IMR-90 (cell line): ENCODE results near the gene TRIM32. TPM values are rescaled to one million over a fixed set of nuclear protein-coding genes. Genes with fewer than 3 reads are reported as not detected.

ENCODE experiments used
- ATAC-seq: fragments of 200-7000 bp; cut with Tn5 transposase; 2 replicates; pipeline ENCODE4 v1.9.1; 2020; ENCODE audit warnings: low read depth, mild to moderate bottlenecking, moderate library complexity
- BruUV-seq: library from RNA; stranded (reverse); fragments of 400-500 nt; replicated peaks from 2 replicates; lab custom pipeline; 2021; lab: Mats Ljungman, UMichigan
- CTCF ChIA-PET: fragments of 300-600 bp; formaldehyde crosslinking; extraction: SDS; loops from one replicate; lab custom pipeline; 2021; ENCODE audit warnings: antibody characterized with exemption; lab: Yijun Ruan, JAX
- POLR2A ChIA-PET: fragments of 300-600 bp; sonication (Branson Sonifier 250); formaldehyde crosslinking; loops from one replicate; lab custom pipeline; 2022; ENCODE audit warnings: antibody characterized with exemption; ENCODE audit not compliant: unreplicated experiment; lab: Charles Lee
- DNase-seq: peaks from one replicate; pipeline ENCODE4 v3.0.0; 2013
- H2AFZ ChIP-seq: replicated peaks from 2 replicates; pipeline ENCODE3; 2013; ENCODE audit warnings: low read length, mild to moderate bottlenecking; ENCODE audit not compliant: poor library complexity
- H2AK5ac ChIP-seq: 2 replicates; pipeline ENCODE4 v1.6.1; 2013; ENCODE audit warnings: low read depth, low read length, inconsistent platforms
- H2AK9ac ChIP-seq: replicated peaks from 2 replicates; pipeline ENCODE3; 2013; ENCODE audit warnings: mild to moderate bottlenecking, low read depth, low read length, moderate library complexity; ENCODE audit not compliant: poor library complexity
- H2BK120ac ChIP-seq: 2 replicates; pipeline ENCODE4 v1.6.1; 2013; ENCODE audit warnings: low read depth, low read length, inconsistent platforms
- H2BK15ac ChIP-seq: 3 replicates; pipeline ENCODE4 v1.6.1; 2013; ENCODE audit warnings: low read depth, low read length, inconsistent platforms
- H2BK20ac ChIP-seq: 2 replicates; pipeline ENCODE4 v1.6.1; 2013; ENCODE audit warnings: low read depth, mild to moderate bottlenecking, inconsistent platforms, low read length, moderate library complexity
- H2BK5ac ChIP-seq: 2 replicates; pipeline ENCODE4 v1.6.1; 2013; ENCODE audit warnings: mild to moderate bottlenecking, low read depth, low read length, inconsistent platforms; ENCODE audit not compliant: poor library complexity, severe bottlenecking
- H3K14ac ChIP-seq: replicated peaks from 2 replicates; pipeline ENCODE4 v1.6.1; 2013; ENCODE audit warnings: low read depth, low read length, inconsistent platforms
- H3K18ac ChIP-seq: 2 replicates; pipeline ENCODE4 v1.6.1; 2013; ENCODE audit warnings: low read depth, low read length, control low read depth
- H3K23ac ChIP-seq: 2 replicates; pipeline ENCODE4 v1.6.1; 2013; ENCODE audit warnings: low read depth, low read length, inconsistent platforms
- H3K27ac ChIP-seq: 2 replicates; pipeline ENCODE4 v1.5.1; 2013; ENCODE audit warnings: mild to moderate bottlenecking, control low read depth, low read length; ENCODE audit not compliant: insufficient read depth
- H3K27me3 ChIP-seq: 2 replicates; pipeline ENCODE4 v1.6.1; 2013; ENCODE audit warnings: low read length; ENCODE audit not compliant: control insufficient read depth, insufficient read depth
- H3K36me3 ChIP-seq: 2 replicates; pipeline ENCODE4 v1.6.1; 2013; ENCODE audit warnings: low read length, mixed read lengths; ENCODE audit not compliant: control insufficient read depth, insufficient read depth
- H3K4ac ChIP-seq: 2 replicates; pipeline ENCODE4 v1.6.1; 2013; ENCODE audit warnings: low read depth, low read length, inconsistent platforms
- H3K4me1 ChIP-seq: 2 replicates; pipeline ENCODE4 v1.6.1; 2013; ENCODE audit warnings: low read length, mixed read lengths; ENCODE audit not compliant: control insufficient read depth, insufficient read depth
- H3K4me2 ChIP-seq: 2 replicates; pipeline ENCODE4 v1.6.1; 2013; ENCODE audit warnings: low read depth, mild to moderate bottlenecking, control low read depth, low read length, moderate library complexity
- H3K4me3 ChIP-seq: 2 replicates; pipeline ENCODE4 v1.5.1; 2013; ENCODE audit warnings: low read depth, mild to moderate bottlenecking, control low read depth, low read length, moderate library complexity; ENCODE audit not compliant: insufficient read depth
- H3K56ac ChIP-seq: 2 replicates; pipeline ENCODE4 v1.6.1; 2013; ENCODE audit warnings: low read length, inconsistent platforms; ENCODE audit not compliant: insufficient read depth; ENCODE audit errors: extremely low read depth
- H3K79me1 ChIP-seq, 2 experiments: 2 replicates each; pipeline ENCODE4 v1.6.1; 2013; ENCODE audit warnings: low read length in 2 of 2, inconsistent platforms in 1 of 2, low read depth in 1 of 2
- H3K9ac ChIP-seq: 2 replicates; pipeline ENCODE4 v1.6.1; 2013; ENCODE audit warnings: low read depth, low read length, control low read depth
- H3K9me1 ChIP-seq: 2 replicates; pipeline ENCODE4 v1.6.1; 2013; ENCODE audit warnings: low read length, inconsistent platforms; ENCODE audit not compliant: insufficient read depth
- H3K9me3 ChIP-seq: 2 replicates; pipeline ENCODE4 v1.6.1; 2013; ENCODE audit warnings: low read length; ENCODE audit not compliant: control insufficient read depth, insufficient read depth
- H4K20me1 ChIP-seq: 2 replicates; pipeline ENCODE4 v1.6.1; 2013; ENCODE audit warnings: low read length, inconsistent platforms; ENCODE audit not compliant: insufficient read depth
- H4K5ac ChIP-seq: 2 replicates; pipeline ENCODE4 v1.6.1; 2013; ENCODE audit warnings: mild to moderate bottlenecking, low read depth, low read length, control low read depth
- H4K8ac ChIP-seq, 2 experiments: 2 replicates each; pipeline ENCODE4 v1.6.1; 2013; ENCODE audit warnings: low read depth in 2 of 2, low read length in 2 of 2, control low read depth in 1 of 2, inconsistent platforms in 1 of 2
- H4K91ac ChIP-seq: 2 replicates; pipeline ENCODE4 v1.6.1; 2013; ENCODE audit warnings: low read depth, low read length, inconsistent platforms; ENCODE audit not compliant: insufficient read depth
- CHD1 ChIP-seq: IDR thresholded peaks from 2 replicates; pipeline ENCODE4 v1.6.1; 2012; ENCODE audit warnings: low read depth, low read length, improper control_type of control experiment
- FOS ChIP-seq: fragments of 150-350 bp; IDR thresholded peaks from 2 replicates; pipeline ENCODE4 v1.6.1; 2016; ENCODE audit warnings: low read depth, low read length
- MAFK ChIP-seq: IDR thresholded peaks from 2 replicates; pipeline ENCODE4 v1.6.1; 2012; ENCODE audit warnings: low read depth, low read length, improper control_type of control experiment
- MAZ ChIP-seq: IDR thresholded peaks from 2 replicates; pipeline ENCODE4 v1.6.1; 2012; ENCODE audit warnings: low read depth, mild to moderate bottlenecking, low read length, improper control_type of control experiment, moderate library complexity, borderline replicate concordance
- MXI1 ChIP-seq: IDR thresholded peaks from 2 replicates; pipeline ENCODE4 v1.6.1; 2012; ENCODE audit warnings: low read depth, mild to moderate bottlenecking, low read length, moderate library complexity, borderline replicate concordance
- WGBS, 2 experiments: methylation state at CpG; one replicate each; pipeline versions ENCODE4 v1.1.5 to v1.1.7; 2013; ENCODE audit warnings: missing lambda C conversion rate in 2 of 2; ENCODE audit not compliant: insufficient read length in 1 of 2; ENCODE audit errors: extremely low coverage in 2 of 2; 5-methylcytosine and 5-hydroxymethylcytosine counted together
- dilution Hi-C: fragments of 300-500 bp; cut with HindIII; formaldehyde crosslinking; loops from one replicate; pipeline ENCODE4 v1.14.3; 2018; ENCODE audit warnings: low sequenced_read_pairs; ENCODE audit not compliant: unreplicated experiment
- in situ Hi-C: fragments of 300-500 bp; cut with MboI; formaldehyde crosslinking; loops from 3 replicates; pipeline ENCODE4 v1.14.3; 2019; ENCODE audit warnings: low sequenced_read_pairs, inconsistent platforms, mixed read lengths
- intact Hi-C: fragments of 100-400 bp; cut with micrococcal nuclease; formaldehyde crosslinking; loops from 2 replicates; pipeline ENCODE4 v1.10.0; 2022
- polyA plus RNA-seq, 3 experiments: library from polyadenylated mRNA; depleted of rRNA; stranded (reverse); fragments of >200 nt; gene quantifications; 2 replicates each; pipeline ENCODE4 v1.2.3, GENCODE V29; 2012; ENCODE audit warnings: low replicate concordance in 1 of 3
- total RNA-seq: library from RNA; depleted of rRNA; stranded (reverse); fragments of >200 nt; gene quantifications from 2 replicates; pipeline ENCODE4 v1.2.3, GENCODE V29; 2012
- TF ChIP-seq, protein P1 (sequence below): fragments of 150-350 bp; IDR thresholded peaks from 2 replicates; pipeline ENCODE4 v1.6.1; 2017; ENCODE audit warnings: mild to moderate bottlenecking, antibody characterized with exemption, low read length, low read depth

Gene TRIM32
- total and polyA plus RNA-seq, 2 of the 4 experiments (the other 2 are of a cell fraction): 12.8 to 31.0 TPM

DNA sequence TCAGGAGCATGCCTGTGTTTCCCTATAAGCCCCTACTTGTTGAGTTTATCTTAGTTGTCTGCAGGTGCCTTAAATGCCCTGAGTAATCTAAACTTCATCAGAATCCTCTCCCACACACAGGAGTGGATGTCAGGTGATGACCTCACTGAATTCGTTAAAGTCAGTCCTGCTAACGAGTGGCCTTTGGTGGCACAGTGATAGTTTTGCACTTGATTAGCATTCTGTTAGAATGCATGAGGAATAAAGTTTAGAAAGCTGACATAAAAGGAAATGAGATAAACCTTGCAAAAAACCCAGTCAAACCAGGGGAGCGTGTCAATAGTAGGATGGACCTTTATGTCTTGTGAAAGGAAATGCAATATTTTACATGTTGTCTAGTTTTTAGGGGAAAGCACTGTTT, 4.5 kb downstream of the TRIM32 start:
- H4K5ac ChIP-seq: no peak overlapping the region
- no peak for DNase-seq
- H4K91ac ChIP-seq: no peak overlapping the region
- H3K56ac ChIP-seq: no peak overlapping the region
- no peaks in the 10 kb centered on the region for H3K9me3 ChIP-seq
- H2AK5ac ChIP-seq: no peak overlapping the region
- H3K4me1 ChIP-seq: peaks cover 14% of the 10 kb centered on the region
- no peak overlapping the region for H2AK9ac ChIP-seq
- no peak overlapping the region for H4K8ac ChIP-seq
- in situ Hi-C loops: no loop called here
- H2BK5ac ChIP-seq: no peak overlapping the region
- WGBS, 2 experiments: 100% methylated on average over 1 of the region's 3 CpGs; no CpG with 5 or more reads in 1 of the 2 experiments
- H2AFZ ChIP-seq: no peak overlapping the region
- no peak overlapping the region for H3K4ac ChIP-seq
- no peaks in the 10 kb centered on the region; the same call in 1 of the 2 replicates for H3K36me3 ChIP-seq
- no TSS peak for BruUV-seq
- ChIA-PET CTCF (no interaction called here), POLR2A (no interaction called here)
- H4K20me1 ChIP-seq: peaks cover 63% of the 10 kb centered on the region
- no peak for TF ChIP-seq MAFK
- TF ChIP-seq MXI1: no peak
- no peak for TF ChIP-seq FOS
- TF ChIP-seq CHD1: no peak
- TF ChIP-seq MAZ: no peak
- TF ChIP-seq, protein P1, sequence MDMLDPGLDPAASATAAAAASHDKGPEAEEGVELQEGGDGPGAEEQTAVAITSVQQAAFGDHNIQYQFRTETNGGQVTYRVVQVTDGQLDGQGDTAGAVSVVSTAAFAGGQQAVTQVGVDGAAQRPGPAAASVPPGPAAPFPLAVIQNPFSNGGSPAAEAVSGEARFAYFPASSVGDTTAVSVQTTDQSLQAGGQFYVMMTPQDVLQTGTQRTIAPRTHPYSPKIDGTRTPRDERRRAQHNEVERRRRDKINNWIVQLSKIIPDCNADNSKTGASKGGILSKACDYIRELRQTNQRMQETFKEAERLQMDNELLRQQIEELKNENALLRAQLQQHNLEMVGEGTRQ: no peak
- ATAC-seq: no peak
- no peak overlapping the region for H3K4me2 ChIP-seq
- H3K27ac ChIP-seq: no peak overlapping the region
- no peaks in the 10 kb centered on the region for H3K27me3 ChIP-seq
- intact Hi-C loops: no loop called here
- peaks cover 16% of the 10 kb centered on the region for H3K9me1 ChIP-seq
- H3K9ac ChIP-seq: no peak overlapping the region
- H3K14ac ChIP-seq: no peak overlapping the region
- H2BK120ac ChIP-seq: no peak overlapping the region
- peaks cover 61 to 85% of the 10 kb centered on the region in 2 experiments for H3K79me1 ChIP-seq
- H2BK15ac ChIP-seq: no peak overlapping the region
- no peak overlapping the region for H3K4me3 ChIP-seq
- no peak overlapping the region for H3K18ac ChIP-seq
- H2BK20ac ChIP-seq: no peak overlapping the region
- H3K23ac ChIP-seq: no peak overlapping the region
- dilution Hi-C loops: no loop called here
